HG03066 (cell line): ENCODE data around the gene EFCAB9.

Experiments
- ATAC-seq: cut with Tn5 transposase; IDR thresholded peaks from one replicate; pipeline ENCODE4 v1.9.1; 2021; ENCODE audit warnings: low read depth; ENCODE audit not compliant: unreplicated experiment

EFCAB9 gene

DNA sequence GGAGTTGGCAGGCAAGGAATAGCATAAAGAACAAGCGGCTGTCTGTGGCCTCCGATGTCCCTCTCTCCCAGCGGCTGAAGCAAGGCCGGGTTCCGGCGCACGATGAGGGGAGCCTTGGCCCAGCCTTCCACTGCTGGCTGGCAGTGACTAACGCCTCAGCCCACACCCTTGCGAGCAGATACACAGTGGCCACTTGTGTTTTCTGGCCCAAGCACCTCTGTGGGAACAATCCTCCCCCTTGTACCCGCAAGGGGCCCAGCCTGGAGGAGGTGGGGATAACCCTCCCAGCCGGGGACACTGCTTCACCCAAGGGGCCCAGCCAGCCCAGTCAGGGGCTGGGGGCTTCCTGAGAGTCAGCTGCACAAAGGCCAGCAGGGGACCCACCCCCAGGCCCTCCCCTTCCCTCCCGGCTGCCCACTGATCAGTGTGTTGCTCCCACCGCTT lies 29.2 kb upstream of the EFCAB9 start:
- ATAC-seq = no peak

DNA sequence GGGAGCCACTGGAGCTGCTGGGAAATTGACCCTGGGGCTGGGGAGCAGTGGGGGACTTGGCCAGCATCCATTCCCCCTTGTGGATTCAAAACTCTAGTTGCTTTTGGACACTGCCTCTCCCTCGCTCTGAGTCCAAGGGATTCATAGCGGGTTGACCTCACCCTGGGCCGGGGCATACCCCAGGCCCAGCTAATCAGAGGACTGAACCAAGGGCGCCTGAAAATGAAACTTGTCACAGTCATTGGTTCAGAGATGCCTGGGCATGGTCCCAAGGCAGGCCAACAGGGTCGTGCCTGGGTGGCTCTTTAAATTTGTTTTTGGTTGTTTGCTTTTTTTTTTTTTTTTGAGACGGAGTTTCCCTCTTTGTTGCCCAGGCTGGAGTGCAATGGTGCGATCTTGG lies 28.5 kb upstream of the EFCAB9 start:
- ATAC-seq = no peak

DNA sequence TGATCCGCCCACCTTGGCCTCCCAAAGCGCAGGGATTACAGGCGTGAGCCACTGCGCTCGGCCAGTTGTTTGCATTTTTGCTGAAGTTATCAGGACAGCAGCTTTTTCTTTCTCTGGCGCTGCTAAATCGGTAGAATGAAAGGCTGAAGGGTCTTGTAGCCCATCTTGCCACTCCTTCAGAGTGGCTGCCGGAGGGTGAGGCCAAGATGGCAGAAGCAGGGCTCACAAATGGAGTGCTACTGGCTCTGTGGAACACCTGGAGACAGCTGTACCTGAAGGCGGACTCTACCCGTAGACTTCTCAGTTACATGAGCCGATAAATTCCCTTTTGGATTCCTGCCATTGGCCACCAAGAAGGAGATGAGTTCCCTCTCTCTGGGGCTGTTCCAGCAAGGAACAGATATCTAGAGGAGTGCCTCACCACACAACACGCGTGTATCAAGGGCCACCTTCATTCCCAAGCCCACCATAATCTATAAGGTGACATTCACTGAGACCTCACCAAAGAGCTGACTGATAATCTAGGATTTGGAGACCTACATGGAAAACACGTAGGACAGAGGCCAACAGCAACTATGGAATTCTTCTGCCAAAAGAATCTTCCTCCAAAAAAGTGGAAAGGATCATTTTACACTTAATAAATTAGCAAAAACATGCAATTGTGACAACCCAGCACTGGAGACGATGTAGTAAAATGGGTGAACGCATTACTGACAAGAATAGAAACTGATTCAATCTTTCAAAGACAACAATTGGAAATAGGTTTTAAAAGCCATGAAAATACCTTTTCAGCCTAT lies 27.7 kb upstream of the EFCAB9 start:
- no peak for ATAC-seq

DNA sequence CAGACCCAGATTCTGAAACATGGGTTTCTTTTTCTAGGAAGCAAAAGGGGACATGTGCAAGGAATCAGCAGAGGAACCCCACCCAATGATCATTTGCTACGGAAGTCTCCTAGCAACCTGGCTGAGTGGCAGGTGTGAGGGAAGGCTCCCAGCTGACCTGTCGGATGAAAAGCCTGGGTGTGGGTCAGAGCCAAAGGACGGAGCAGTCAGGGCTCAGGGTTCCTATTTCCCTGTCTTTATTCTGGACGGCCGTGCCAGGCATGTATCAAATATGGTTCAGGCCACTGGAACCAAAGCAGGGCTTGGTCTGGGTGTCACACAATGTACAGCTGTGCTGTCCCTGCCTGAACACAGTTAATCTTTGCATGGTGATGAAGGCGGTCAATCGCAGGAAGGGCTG lies 26.1 kb upstream of the EFCAB9 start:
- ATAC-seq = no peak

DNA sequence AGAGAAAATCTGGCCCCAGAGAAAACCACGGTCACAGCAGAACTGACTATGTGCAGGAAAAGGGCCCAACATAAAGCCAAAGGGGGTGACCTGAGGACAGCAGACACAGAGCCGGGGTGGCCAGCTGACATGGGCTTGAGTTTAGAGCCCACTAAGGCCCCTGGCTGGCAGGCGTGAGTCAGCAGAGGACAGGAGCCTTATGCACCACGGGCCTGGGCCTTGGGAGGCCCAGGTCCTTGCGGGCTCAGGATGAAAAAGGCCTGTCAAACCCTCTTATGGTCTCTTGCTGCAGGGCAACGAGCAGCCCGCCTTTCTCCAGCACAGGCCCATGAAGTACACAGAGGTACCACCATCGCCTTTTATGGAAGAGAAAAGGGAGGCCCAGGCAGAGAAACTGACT lies 25.7 kb upstream of the EFCAB9 start:
- ATAC-seq = no peak

DNA sequence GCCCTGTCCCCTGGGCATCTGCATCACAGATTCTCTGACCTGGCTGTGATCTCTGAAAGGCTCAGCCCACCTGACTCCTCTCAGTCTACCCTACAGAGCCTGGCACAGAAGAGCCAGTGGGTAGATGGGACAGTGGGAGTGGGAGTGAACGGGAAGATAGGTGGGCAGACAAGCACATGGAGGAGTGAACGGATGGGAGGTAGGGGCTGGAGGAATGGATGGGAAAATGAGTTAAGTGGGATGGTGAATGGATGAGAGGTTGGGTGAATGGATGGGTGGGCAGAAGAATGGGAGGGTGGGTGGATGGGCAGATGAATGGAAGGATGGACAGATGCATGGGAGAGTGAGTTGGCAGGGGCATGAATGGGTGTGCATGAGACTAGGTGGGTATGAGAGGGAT lies 24.8 kb upstream of the EFCAB9 start:
- no peak for ATAC-seq

DNA sequence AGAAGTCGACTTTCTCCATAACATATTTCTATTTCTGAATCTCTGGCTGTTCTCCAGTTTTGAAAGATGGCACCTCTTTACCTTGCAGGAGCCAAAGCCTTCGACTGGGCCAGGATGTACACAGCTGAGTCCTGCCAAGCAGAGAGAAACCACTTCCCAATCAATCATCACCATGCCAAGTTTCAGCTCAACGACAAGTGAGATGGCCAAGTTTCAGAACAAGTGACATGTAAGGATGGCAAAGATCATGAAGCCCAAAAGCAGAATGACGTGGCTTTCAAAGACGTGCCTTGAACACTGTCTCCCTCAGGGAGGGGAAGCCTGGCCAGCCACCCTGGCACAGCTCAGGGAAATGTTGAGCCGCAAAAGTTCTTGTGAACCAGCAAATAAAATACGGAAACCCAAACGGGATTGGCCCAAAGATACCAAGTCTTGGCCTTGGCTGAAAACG lies 23.7 kb upstream of the EFCAB9 start:
- ATAC-seq = no peak

DNA sequence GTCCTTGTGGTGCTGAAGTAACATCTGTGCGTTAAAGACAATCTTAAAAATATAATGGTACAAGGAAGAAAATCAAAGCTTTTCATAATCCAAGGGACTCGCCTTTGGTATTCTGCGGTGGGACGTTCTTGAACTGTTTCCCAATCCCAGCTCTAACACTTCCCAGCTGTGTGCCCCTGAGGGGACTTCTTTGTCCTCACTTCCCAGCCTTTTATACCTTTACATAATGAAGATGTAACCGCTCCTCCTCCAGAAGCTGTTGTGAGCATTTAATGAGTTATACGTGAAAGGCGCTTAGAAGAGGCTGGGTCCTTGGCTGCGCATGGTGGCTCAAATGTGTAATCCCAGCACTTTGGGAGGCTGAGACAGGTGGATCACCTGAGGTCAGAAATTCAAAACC lies 22.9 kb upstream of the EFCAB9 start:
- ATAC-seq = no peak

DNA sequence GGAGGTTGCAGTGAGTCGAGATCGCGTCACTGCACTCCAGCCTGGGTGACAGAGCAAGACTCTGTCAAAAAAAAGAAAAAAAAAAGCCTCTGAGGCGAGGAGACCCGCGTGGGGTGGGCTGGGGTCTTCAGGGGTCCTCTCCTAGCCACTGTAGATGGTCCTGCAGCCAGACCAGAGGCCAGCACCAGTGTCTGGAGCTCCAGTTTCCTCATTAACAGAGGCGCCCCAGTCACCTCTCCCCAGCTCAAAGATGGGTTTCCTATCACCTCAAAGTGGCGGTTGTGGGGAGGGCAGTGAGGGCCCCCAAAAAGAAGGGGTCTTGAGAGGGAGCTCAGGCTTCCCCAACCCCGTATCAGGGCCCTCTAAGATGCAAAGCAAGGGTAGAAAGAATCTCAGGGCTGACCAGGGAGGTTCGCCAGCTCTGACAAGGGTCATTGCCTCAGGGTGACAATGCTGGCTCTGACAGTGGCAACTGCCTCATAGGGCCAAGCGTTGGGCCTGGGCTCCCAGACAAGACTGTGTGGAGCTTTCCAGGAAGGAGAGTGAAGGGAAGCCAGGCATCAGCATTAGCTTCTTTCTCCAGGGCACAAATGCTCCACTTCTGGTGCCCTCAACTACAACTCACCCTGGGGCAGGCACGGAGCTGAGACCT lies 20.9 kb upstream of the EFCAB9 start:
- ATAC-seq = no peak

DNA sequence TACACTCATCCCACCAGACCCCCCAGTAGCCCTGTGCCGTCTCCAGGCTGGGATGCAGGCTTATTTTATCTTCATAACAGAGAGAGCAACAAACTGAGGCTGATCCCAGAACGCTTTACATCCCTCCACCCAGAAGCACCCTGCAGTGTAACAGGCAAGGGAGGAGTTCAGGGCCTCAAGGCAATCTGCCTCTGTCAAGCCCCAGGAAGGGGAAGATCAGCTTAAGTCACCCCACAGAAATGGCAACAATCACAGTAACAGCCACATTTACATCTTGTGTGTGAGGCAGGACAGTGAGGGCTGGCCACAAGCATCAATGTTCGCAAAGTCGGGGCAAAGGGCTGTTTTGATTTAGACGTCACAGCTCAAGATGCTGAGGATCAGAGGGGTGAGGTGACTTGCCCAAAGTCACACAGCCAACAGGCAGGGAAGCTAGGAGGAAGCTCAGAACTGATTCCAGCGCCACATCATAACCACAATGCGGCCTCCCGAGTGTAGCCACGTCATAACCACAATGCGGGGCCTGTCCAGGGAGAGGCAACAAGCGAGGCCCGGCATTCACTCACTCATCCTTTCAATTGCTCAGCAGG lies 20.3 kb upstream of the EFCAB9 start:
- ATAC-seq = no peak

DNA sequence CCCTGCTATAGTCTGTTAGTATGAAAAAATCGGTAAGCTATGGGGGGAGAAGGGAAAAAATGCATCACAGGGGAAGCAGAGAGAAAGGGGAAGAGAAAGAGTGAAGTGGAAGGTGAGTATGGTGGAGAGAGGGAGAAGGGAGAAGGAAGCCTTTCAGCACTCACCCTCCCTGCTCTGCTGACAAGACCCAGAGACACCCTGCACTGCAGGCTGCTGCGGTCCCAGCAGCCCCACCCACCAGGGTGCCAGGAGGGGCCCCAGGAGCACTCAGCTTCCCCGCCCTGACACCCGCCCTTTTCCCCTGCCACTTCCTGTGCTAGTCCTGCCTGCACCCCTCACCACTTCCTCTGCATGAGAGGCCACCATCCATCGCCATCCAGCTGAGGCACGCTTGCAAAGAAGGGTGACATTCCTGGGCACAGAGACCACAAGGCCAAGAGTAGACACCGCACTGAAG lies 18.7 kb upstream of the EFCAB9 start:
- peak; percentile 67 for ATAC-seq

DNA sequence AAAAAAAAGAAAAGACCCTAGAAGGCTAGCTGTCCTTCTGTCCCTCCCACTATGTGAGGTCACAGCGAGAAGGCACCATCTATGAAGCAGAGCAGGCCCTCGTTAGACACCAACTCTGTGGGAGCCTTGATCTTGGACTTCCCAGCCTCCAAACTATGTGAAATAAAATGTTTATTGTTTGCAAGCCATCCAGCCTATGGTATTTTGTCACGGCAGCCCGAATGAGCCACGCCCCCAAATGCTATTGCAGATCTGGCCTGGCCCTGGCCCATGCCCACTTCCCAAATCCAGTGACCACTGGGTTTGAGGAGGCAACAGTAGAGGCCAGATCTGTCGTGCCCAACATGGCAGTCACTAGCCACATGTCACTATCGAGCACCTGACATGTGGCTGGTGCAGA lies 16.8 kb upstream of the EFCAB9 start:
- no peak for ATAC-seq

DNA sequence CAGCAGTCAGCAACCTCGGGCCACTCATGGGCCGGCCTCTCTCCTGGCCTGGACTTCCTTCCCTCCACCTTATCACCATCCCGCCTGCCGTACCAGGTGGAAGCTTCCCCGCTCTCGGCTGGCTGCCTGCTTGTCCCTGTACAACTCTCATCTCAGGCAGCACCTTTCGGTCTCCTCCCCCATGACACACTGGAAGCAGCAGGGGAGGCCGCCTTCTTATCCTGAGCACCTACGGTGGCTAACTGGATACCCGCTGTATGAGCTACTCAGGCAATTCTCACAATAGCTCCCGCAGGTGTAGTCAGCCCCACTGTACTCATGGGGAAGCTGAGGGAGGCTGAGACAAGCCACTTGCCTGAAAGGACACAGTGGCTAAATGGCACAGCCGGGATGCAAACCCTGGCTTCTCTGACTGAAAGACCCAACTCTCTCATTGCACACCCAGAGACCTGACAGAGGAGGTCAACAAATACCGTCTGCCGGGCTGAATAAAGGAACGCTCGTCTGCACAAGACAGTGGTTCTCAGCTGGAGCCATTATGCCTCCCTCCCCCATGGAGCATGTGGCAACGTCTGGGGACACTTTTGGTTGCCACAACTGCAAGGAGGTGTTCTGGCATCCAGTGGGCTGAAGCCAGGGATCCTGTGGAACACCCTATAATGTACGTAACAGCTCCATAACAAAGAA lies 15.5 kb upstream of the EFCAB9 start:
- no peak for ATAC-seq

DNA sequence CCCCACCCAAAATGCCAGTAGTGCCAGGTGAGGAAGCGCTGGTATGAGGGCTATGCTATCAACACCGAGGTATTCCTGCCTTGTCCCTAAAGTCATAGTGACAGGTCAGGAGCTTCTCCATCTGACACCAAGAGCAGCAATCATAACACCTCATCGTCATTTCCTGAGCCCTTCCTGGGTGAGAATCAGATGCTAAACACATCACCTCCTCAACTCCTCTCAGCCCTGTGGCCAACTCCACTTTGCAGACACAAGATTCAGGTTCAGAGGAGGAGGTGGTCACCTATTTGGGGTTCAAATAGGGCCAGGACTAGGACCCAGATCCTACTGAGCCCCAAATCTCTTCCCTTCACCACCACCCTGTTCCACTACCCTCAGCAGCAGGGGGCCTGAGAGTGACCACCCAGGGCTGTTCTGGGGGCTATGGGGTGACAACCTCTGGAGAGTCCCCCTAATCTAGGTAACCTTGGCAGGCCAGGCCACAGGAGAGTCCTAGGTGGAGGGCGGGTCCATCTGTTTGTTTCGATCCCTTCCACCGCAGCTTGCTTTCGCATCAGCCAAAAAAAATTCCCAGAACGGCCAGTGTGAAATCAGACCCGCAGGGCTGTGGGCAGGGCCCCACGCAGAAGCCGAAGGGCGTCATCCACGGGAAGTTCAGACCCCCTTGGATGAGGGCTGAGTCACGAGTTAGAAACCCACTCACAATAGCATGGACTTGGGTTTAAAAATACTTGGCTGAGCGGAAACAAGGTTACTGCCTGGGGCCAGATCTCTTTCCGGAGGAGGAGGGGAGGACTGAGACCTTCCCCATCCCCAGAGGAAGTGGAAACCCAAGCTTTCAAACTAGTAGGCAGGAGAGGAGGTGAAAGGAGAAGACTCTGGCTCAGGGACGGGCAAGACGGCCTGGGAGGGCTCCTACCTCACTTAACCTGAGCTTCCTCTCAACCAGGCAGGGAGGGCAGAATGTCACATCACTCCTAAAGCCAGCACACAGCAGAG lies 14.7 kb upstream of the EFCAB9 start:
- ATAC-seq = peak; percentile 33

DNA sequence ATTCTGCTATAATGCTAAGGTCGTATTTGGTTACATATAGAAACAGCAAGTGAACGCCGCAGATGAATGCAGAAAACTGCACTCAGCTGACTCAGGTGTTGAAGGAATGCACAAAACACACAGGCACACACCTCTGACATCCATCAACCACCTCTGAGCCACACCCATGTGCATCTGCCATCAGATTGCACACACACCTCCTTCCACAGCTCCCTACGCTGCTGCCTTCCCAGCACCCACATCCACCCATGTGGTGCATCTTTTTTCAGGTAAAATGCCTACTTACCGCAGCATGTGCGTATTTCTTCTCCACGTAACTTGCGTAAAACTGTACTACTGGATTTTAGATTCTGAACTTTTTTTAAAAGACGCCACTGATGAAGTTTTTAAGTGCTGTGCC lies 13.0 kb upstream of the EFCAB9 start:
- no peak for ATAC-seq

DNA sequence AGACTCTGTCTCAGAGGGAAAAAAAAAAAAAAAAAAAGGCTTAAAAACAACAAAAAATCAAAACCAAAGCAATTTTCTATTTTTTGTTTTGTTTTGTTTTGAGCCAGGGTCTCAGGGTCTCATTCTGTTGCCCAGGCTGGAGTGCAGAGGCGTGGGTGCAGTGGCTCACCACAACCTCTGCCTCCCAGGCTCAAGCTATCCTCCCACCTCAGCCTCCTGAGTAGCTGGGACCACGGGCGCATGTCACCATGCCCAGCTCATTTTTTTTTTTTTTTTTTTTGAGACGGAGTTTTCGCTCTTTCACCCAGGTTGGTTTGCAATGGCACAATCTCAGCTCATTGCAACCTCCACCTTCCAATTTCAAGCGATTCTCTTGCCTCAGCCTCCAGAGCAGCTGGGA lies 11.7 kb upstream of the EFCAB9 start:
- no peak for ATAC-seq

DNA sequence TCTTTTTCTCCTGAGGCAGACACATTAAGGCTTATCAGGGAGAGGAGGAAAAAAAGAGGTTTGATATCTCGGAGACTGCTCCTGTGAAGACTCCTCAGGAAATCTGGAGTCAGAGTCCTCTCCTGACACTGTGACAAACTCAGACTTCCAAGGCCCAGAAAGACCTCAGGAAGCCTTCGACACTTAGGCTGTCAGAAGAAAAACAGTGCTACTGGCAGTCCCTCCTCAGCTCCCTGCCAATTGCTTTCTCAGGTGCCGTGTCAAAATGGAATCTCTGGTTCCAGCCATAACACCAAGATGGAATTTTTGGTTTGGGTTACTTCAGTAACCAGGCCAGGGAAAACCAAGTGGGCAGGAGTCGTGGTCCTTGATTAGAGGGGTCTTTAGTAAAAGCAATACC lies 10.1 kb upstream of the EFCAB9 start:
- ATAC-seq = no peak

DNA sequence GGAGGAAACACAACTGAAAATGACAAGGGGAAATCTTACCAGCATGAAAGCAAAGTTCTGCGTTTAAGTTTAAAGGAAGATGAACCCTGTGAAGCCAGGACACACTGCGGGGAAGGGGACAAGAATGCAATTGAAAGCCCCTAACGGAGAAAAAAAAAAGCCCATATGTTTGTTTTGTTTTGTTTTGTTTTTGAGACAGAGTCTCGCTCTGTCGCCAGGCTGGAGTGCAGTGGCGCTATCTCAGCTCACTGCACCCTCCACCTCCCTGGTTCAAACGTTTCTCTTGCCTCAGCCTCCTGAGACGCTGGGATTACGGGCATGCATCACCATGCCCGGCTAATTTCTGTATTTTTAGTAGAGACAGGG lies 8.9 kb upstream of the EFCAB9 start:
- ATAC-seq = no peak

DNA sequence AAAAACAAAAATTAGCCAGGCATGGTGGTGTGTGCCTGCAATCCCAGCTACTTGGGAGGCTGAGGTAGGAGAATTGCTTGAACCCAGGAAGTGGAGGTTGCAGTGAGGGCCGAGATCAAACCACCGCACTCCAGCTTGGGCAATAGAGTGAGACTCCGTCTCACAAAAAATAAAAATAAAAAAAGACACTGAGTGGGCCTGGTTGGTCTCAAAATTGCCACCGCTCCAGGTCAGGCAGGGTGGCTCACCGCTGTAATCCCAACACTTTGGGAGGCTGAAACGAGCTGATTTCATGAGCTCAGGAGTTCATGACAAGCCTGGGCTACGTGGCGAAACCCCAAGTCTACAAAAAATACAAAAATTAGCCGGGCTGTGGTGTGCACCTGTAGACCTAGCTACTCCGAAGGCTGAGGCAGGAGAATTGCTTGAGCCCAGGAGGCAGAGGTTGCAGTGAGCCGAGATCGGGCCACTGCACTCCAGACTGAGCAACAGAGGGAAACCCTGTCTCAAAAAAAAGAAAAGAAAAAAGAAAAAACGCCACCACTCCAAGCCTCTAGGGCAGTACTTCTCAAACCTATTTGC lies 7.8 kb upstream of the EFCAB9 start:
- ATAC-seq = no peak
